IPS DF 4.7 (cell line): ENCODE results near the gene DEXI.
"Not testable (repeated sequence)": the region's sequence is repeated elsewhere in the genome, so short reads cannot be mapped to it uniquely, and the experiment has no call there.

ENCODE experiments used
- DNase-seq: peaks from one replicate; pipeline ENCODE4 v3.0.0-alpha.2; 2013; ENCODE audit warnings: low spot score; ENCODE audit errors: extremely low read depth

The DEXI gene

DNA sequence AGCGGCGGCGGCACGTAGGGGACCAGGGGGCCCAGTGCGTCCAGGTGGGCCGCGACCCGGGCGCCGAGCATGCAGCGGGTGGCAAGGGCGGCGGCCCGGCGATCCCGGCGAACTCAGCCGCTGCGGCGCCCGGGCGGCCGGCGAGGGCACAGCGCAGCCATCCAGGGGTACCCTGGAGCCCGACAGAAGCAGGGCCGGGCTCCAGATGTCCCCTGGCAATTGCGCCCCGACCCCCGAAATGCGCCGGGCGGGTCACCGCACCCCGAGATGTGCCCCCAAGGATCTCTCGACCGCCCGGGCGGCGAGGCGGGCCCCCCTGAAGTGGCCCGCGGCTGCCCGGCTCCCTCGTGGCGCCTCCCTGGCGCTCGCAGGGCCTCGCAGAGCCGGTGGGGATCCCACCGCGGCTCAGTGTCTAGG, 325 bp downstream of the DEXI start:
- DNase-seq, result not testable (repeated sequence)

DNA sequence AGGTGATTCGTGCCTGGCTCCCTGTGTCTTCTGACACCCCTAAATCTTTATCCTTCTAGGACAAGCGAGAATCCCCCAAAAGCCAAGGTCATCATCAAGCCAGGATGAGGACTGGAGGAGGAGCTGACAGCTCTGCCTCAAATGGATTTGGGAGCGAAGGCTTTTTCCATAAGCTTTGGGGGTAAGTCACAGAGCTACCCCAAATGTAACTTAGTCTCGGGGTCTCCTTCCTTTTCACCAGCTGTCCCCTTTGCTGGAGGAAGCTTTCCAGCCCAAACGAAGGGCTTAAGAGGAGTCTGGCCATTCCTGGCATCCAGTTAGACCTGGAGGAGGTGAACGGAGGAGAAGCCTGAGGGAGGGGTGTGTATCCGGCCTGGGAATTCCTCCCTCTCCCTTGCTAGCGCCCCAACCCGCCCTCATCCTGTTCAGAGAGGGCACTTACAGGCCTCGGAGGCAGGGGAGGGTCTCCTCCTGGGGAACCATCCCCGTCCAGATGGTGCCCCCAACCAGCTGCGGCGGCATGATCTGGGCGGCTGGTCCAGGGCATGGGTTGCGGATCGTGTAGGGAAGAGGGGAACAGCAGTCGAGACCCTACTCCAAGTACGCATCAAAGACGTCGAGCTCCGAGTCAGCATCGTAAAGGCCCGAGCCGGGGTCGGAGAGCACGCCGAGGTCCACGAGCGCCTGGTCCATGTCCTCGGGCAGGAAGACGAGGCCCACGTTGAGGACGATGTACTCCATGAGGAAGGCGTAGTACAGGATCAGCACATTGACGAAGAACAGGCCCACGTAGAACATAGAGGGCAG, 938 bp downstream of the DEXI start:
- DNase-seq, result no peak

DNA sequence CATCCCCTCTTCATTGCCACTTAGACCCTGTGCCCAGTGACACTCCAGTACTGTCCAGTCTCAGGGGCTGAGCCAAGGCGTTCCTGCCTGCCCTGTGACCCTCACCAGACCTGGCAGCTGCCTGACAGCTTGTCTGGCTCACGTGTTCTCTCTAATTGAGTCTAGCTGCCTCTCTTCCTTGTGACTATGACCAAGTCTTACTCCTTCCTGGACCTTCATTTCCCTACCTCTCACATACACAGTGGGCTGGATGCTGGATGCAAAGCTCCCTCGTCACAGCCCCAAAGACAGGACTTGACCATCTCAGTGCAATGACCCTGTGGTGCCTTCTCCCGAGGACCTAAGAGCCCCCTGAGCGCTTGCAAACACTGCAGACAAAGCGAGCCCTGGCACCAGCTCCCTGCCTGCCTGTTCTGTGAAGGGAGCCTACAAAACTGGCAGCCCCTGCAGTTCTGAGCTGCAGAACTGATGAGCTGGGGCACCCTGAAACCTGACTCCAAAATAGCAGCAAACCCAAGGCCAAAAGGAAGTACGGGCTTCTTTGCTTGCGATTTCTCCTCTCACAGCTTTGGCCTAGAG, 1.7 kb downstream of the DEXI start:
- DNase-seq, result no peak

DNA sequence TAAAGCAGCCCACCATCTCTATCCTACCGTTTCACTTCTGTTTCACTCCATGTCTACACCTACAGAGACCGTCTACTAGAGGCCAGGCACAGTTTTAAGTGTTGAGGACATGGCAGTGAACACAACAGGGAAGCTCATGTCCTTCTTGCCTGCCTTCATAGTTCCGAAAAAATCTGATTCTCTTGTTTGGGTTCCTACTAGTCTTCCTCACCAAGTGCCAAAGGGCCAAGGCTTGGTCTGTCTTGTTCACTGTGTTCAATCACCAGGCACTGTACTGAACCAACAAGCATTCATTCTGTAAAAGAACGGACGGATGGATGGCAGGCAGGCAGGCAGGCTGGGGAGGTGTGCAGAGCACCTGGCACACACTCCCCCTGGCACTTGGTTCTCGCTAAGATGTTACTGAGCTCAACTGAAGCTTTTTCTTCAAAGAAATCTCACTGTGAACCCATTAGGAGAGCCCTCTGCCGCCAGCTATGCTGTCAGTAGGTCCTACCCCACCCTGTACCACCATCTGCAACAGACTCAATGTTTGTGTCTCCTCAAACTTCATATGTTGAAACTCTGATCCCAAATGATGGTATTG, 2.5 kb downstream of the DEXI start:
- no peak for DNase-seq

DNA sequence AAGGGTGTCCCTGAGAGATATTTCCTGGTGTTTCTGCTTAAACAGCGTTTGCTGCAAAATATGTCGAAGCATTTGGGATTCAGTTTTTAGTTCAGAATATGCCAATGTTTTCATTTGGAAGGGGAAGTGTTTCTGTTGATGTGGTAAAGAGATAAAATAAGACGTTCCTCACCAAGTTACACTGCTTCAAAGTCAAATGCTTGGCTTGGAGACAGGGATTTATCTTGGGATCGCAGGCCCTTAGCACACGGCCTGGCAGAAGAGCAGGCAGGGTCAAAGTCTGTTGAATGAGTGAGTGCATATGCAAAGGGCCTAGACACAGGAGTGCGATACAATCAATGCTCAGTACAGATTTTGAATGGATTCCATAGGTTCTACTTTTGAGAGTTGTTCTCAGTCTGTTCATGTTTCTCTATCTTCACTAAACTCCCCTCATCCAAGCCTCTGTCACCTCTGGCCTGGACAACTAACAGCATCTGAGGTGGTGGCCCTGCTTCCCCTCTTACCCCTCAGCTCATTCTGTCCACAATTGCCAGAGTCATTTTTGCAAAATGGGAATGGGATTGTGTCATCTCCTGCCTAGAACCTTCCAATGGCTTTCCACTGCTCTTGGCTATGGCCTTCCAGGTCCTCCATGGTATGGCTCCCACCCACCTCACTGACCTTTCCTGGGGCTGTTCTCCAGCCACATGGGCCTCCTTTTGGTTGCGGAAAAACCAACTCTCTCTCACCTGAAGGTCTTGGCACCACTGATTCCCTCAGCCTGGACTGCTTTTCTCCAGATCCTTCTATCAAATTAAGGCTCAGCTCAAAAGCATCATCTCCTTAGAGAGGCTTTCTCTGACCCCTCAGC, 3.2 kb downstream of the DEXI start:
- no peak for DNase-seq

DNA sequence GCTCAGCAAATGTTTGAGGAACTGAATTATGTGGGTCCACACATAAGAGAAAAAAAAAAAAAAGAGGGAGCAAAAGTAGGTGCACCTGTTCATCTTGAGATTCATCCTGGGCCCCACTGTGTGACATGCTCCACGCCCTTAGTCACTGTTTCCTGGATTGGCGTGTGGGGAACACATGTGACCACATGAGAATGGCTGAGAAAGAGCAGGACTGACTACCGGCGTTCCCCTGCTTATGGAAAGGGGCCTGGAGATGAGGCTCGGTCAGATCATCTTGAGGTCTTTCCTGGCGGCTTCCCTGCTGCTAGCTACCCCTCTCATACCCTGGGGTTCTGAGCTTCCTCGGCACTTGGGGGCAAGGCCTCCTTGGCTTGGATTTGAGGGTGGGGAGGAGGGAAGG, 3.9 kb downstream of the DEXI start:
- no peak for DNase-seq

DNA sequence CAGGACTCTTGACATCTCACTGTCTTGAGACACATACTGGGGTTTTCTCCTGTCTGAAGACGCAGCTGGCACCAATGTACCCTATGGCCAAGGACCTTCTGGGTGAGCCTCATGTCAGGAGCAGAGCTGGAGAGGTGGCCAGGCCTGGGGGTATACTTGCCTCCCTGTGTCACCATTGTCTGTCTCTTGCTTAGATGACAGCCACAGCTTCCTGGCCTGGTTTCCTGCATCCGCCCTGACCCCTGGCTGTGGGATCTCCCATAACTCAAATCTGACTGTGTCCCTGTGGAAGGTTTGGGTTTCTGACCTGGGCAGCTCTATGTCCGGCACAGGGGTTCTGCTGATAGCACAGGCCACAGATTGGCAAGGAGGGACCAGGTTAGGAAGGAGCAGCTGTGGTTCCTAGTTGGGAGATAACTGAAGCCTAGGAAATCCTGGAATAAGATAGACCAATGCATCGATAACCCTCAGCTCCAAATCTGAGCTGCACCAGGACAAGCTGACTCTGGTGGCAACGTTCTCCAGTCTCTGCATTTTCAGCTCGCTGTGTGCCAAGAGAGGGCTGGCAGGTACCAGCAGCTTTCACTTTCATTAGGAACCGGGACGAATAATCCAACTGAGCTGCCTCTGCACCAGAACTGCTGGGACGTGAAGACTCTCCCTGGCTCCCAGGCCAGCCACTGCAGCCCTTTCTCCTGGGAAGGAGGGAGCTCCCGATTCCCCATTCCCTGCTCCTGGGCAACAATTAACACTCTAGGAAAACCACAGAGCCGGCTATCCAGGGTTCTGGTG, 5.0 kb downstream of the DEXI start:
- DNase-seq, result no peak

GRCh38 chr16:10936272-10936984, 5.8 kb downstream of the DEXI start:
- no peak for DNase-seq

DNA sequence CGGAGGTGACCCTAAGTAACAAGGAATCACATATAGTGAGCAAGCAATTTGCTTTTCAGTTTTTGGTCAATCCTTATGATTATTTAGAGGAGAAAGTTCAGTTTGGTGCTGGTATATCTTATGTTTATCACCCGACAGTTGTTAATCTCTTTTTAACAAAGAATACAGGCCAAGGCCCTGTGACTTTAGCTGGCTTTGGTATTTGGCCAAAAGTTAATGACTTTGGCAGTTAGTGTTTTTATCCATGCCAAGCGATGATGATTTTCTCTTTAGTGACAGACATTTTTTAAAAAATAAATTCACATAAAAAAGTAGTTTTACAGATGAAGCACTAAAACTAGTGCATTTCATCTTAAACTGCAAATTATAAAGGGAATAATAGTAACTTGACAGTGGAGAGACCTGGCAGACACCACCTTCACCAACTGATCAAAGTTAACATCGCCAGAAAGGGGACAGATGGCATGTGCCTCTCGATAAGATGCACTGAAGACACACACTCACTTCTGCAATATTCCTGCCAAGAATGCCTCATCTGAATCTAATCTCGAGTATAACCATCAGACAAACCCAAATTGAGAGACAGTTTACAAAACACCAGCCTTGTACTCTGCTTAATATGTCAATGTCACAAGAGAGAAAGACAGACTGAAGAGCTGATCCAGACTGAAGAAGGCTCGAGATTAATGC, 6.9 kb downstream of the DEXI start:
- DNase-seq, result no peak

DNA sequence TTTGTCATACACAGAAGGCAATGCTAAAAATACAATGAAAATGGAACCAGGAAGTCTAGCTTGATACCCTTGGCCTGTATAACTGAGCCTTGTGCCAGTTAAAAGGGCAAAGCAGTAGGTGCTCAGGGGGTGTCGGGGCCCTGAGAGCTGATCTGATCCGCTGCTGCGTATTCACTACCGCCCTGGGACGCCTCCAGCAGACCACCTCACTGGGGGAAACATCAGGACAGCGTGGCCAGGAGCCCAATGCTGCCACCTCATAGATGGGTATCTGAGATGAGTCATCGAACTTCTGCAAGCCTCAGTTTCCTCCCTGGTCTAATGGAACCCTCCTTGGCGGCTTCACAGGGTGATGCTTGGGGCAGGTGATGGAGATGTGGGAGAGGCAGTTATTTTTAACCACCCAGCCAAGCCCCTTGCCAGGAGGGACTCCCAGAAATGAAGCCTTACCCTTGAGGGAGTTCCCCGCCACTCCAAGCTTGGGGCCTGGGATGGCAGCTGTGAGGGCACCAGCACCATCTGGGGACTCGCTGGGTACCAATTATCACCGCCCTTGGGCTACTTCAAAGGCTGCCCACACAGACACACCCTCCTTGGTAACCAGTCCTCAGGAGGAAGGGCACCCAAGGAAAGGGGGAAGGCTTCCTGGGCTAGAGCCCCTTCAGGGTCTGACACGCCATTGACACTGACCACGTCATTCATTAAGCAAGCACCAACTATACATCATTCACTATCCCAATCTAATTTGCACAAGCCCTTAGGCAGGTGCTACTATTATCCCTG, 7.8 kb downstream of the DEXI start:
- DNase-seq, result no peak

- DNase-seq, result no peak
Measured at GRCh38 chr16:10933865-10934264, 8.4 kb downstream of the DEXI start.

DNA sequence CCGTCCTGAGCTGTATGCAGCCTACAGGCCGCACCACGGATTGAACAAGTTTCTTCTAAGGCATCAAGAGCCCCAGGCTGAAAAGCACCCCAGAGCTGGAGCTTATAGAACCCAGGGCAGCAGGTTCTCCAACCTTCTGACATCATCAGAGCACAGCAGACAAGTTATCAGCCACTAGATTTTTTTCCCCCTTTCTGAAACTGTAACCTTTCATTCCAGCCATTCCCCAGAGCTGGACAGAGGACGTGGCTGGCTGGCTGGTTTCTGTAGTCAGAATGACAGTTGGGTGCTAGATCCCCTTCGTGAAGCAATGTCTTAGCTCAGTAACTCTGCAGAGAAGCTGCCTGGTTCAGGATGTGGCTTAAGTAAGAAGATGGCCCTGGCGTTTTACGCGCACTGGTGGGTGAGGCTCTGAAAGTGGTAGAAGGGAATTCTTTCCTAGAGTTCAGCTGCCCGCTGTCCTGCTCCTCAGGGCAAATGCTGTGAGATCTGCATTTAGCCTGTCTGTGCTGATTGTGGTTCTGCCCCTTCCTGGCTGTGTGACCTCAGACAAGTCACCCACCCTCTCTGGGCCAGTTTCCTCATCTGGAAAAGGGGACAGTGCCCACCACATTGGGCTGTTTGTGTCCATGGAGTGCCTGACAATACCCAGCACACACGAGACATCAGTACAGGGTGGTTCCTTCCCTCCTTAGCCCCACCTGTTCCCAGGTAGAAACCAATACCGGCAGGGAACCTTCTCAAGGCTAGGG, 9.1 kb downstream of the DEXI start:
- no peak for DNase-seq

- DNase-seq, result no peak
Measured at GRCh38 chr16:10931977-10932632, 10.2 kb downstream of the DEXI start.

DNA sequence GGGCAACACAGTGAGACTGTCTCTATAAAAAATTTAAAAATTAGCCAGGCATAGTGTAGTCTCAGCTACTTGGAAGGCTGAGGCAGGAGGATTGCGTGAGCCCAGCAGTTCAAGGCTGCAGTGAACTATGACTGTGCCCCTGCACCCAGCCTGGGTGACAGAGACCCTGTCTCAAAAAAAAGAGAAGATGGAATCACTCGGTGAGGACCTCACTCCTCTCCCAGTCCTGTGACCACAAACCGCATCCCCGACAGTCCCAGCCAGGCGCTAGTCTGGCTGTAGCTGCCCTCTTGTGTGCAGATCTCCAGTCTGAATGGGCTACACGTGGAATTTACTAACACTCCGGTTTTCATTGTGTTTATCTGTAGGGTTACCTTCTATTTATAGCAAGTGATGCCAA, 11.1 kb downstream of the DEXI start:
- DNase-seq, result no peak

DNA sequence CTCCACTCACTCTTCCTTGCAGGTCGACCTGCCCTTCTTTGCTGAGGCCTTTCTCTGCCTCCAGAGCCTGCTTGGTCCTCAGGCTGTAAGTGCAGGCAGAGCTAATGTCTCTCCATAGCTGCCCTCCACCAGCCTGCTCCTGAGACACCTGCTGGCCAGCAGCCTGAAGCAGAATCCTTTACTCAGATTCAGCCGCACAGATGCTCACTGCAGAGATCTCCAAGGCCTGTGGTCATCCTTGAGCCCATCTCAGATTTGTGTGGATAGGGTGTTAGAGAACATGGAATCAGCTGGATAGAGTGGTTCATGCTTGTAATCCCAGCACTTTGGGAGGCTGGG, 11.5 kb downstream of the DEXI start:
- DNase-seq, result no peak

DNA sequence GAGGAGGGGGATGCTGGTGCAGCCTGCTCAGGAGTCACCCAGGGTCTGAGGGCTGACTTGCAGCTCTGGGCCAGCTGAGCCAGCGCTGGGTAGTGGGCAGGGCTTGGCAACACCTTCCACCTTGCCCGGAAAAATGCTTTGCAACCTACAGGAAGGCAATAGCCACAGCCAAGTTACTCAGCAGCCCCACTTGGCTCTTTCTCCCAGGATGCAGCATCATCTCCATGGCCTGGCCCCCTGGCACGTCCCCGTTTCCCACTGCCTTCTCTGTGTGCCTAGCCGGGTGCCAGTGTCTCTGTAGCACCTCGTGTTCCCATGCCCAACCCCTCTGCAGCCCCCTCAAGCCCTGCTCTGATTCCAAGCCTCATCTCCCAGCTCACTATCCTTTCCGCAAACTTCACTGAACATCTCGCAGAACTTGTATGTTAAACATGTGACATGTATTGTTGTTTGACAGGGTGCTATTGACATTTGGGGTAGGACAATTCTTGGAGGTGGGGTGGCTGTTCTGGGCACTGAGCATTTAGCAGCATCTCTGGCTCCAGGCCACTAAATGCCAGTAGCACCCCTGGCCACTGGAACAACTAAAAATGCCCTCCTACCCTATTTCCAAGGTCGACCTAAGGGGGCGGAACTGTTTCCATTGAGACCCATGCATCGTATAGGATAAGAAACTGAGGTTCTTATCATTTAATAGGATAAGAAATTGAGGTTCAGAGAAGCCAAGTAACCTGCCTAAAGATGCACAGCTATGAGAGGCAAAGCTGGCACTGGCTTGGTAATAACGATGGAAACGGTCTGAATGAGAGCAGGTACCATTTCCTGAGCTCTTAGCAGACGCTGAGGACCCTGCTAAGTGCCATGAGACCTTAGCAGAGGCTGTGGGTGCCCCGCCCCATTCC, 12.2 kb downstream of the DEXI start:
- no peak for DNase-seq

DNA sequence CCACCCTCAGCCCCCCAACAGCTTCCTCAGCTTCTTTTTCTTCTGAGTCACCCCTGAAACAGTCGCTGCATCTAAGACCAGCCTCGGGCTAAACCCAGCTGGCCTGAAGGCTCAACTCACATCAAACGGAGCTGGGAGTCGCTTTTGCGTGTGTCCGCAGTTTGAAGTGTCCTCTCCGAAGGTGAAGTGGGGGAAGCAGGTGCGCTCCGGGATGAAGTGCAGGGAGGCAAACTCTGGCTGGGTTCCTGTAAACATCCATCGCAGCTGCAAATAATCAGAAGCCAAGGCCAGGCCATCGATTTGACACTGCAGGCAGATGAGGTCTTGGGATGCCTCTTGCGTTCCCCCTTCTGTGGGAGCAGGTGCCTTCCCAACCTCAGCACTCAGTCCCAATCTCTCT, 13.2 kb downstream of the DEXI start:
- DNase-seq, result not testable (repeated sequence)
